Testis (tissue), 2 donors: Measurements from ENCODE around the gene TELO2.

Experiments
- POLR2A ChIP-seq: fragments of 450-650 bp; IDR thresholded peaks from one replicate; pipeline ENCODE4 v1.6.1; 2017; ENCODE audit warnings: antibody characterized with exemption, mild to moderate bottlenecking, moderate library complexity
- TF ChIP-seq, protein P1 (sequence below), 3 experiments: fragments of 450-650 bp in 2 of 3; fragments of 200-600 bp in 1 of 3; sonication (generic) in 1 of 3; IDR thresholded peaks; one replicate each; pipeline ENCODE4 v1.5.1; 2016 to 2019; ENCODE audit warnings: antibody characterized with exemption in 3 of 3, mild to moderate bottlenecking in 2 of 3, moderate library complexity in 1 of 3

DNA sequence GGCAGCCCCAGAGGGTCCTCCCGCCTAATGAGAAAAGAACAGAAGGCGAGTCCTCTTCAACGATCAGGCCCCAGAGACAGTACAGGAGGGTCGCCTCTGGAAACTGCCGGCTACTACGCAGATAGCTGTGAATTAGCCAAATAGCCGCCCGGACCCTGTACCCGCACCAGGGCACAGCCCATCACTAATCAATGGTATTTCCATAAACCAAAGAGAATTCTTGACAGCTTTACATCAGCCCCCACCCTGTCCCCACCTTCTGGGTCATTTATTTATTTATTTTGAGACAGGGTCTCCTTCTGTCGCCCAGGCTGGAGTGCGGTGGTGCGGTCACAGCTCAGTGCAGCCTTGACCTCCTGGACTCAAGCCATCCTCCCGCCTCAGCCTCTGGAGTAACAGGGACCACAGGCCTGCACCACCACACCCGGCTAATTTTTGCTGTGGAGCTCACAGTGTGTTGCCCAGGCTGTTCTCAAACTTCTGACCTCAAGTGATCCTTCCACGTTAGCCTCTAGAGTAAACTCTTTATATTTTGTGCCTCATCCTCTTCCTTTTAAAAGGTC is 17.5 kb upstream of the TELO2 start:
- TF ChIP-seq, protein P1, sequence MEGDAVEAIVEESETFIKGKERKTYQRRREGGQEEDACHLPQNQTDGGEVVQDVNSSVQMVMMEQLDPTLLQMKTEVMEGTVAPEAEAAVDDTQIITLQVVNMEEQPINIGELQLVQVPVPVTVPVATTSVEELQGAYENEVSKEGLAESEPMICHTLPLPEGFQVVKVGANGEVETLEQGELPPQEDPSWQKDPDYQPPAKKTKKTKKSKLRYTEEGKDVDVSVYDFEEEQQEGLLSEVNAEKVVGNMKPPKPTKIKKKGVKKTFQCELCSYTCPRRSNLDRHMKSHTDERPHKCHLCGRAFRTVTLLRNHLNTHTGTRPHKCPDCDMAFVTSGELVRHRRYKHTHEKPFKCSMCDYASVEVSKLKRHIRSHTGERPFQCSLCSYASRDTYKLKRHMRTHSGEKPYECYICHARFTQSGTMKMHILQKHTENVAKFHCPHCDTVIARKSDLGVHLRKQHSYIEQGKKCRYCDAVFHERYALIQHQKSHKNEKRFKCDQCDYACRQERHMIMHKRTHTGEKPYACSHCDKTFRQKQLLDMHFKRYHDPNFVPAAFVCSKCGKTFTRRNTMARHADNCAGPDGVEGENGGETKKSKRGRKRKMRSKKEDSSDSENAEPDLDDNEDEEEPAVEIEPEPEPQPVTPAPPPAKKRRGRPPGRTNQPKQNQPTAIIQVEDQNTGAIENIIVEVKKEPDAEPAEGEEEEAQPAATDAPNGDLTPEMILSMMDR (IDR thresholded peaks at IDR 0.05): no peak
- TF ChIP-seq POLR2A: no peak
